Neural progenitor cell (in vitro differentiated cells): ENCODE results near the gene NXPE4. TPM values are rescaled to one million over a fixed set of nuclear protein-coding genes. Genes with fewer than 3 reads are reported as not detected.
"Not testable (repeated sequence)": the region's sequence is repeated elsewhere in the genome, so short reads cannot be mapped to it uniquely, and the experiment has no call there.

Experiments used
- DNase-seq: peaks from one replicate; pipeline ENCODE4 v3.0.0-alpha.2; 2016; ENCODE audit warnings: low spot score
- H2AFZ ChIP-seq: fragments of 200-600 bp; sonication (generic); replicated peaks from 2 replicates; pipeline ENCODE4 v1.6.1; 2016; ENCODE audit warnings: antibody characterized with exemption
- H3F3A ChIP-seq: fragments of 200-600 bp; sonication (generic); 2 replicates; pipeline ENCODE4 v1.6.1; 2016; ENCODE audit warnings: antibody characterized with exemption, low read depth
- H3K27ac ChIP-seq: fragments of 200-600 bp; sonication (generic); 2 replicates; pipeline ENCODE4 v1.5.1; 2016; ENCODE audit warnings: mild to moderate bottlenecking
- H3K27me3 ChIP-seq: fragments of 200-600 bp; sonication (generic); 2 replicates; pipeline ENCODE4 v1.6.1; 2016; ENCODE audit warnings: mild to moderate bottlenecking, moderate library complexity
- H3K36me3 ChIP-seq: fragments of 200-600 bp; sonication (generic); 2 replicates; pipeline ENCODE4 v1.5.1; 2016
- H3K4me1 ChIP-seq: fragments of 200-600 bp; sonication (generic); 2 replicates; pipeline ENCODE4 v1.6.1; 2016; ENCODE audit warnings: mixed run types
- H3K4me2 ChIP-seq: fragments of 200-600 bp; sonication (generic); 2 replicates; pipeline ENCODE4 v1.6.1; 2016
- H3K4me3 ChIP-seq: fragments of 200-600 bp; sonication (generic); 2 replicates; pipeline ENCODE4 v1.5.1; 2016
- H3K79me2 ChIP-seq: fragments of 200-600 bp; sonication (generic); 2 replicates; pipeline ENCODE4 v1.6.1; 2016; ENCODE audit warnings: low read depth
- H3K9ac ChIP-seq: fragments of 200-600 bp; sonication (generic); 2 replicates; pipeline ENCODE4 v1.6.1; 2016
- H3K9me3 ChIP-seq: fragments of 200-600 bp; sonication (generic); 2 replicates; pipeline ENCODE4 v1.5.1; 2016; ENCODE audit warnings: low read depth
- H4K20me1 ChIP-seq: fragments of 200-600 bp; sonication (generic); 2 replicates; pipeline ENCODE4 v1.6.1; 2016; ENCODE audit warnings: low read depth
- H3K27ac Mint-ChIP-seq: 3 replicates; pipeline ENCODE4 v1.8.0; 2021; ENCODE audit warnings: mixed read lengths
- H3K27me3 Mint-ChIP-seq: 2 replicates; pipeline ENCODE4 v1.8.0; 2022; ENCODE audit warnings: low read depth, mild to moderate bottlenecking, inconsistent platforms, moderate library complexity, mixed read lengths; ENCODE audit not compliant: insufficient read depth
- H3K36me3 Mint-ChIP-seq: 3 replicates; pipeline ENCODE4 v1.8.0; 2021; ENCODE audit warnings: mixed read lengths
- H3K4me1 Mint-ChIP-seq: 3 replicates; pipeline ENCODE4 v1.8.0; 2021; ENCODE audit warnings: mixed read lengths
- H3K4me3 Mint-ChIP-seq: 3 replicates; pipeline ENCODE4 v1.8.0; 2021; ENCODE audit warnings: mild to moderate bottlenecking, moderate library complexity, mixed read lengths
- H3K9me3 Mint-ChIP-seq: 3 replicates; pipeline ENCODE4 v1.8.0; 2020; ENCODE audit warnings: mixed read lengths
- CTCF ChIP-seq: fragments of 200-600 bp; sonication (generic); IDR thresholded peaks from 2 replicates; pipeline ENCODE4 v1.5.1; 2017; ENCODE audit warnings: antibody characterized with exemption, mild to moderate bottlenecking
- EZH2 ChIP-seq: fragments of 200-600 bp; sonication (generic); IDR thresholded peaks from 2 replicates; pipeline ENCODE4 v1.6.1; 2017; ENCODE audit warnings: antibody characterized with exemption, mild to moderate bottlenecking, moderate library complexity
- EZH2phosphoT487 ChIP-seq: fragments of 200-600 bp; sonication (generic); IDR thresholded peaks from 2 replicates; pipeline ENCODE4 v1.6.1; 2017; ENCODE audit warnings: antibody characterized with exemption
- total RNA-seq: library from RNA; depleted of rRNA; stranded (reverse); fragments of >200 nt; gene quantifications from 2 replicates; pipeline ENCODE4 v1.2.3, GENCODE V29; 2015; ENCODE audit warnings: low replicate concordance

NXPE4 gene
- total RNA-seq, 1 donor from 2014 or later = not detected

DNA sequence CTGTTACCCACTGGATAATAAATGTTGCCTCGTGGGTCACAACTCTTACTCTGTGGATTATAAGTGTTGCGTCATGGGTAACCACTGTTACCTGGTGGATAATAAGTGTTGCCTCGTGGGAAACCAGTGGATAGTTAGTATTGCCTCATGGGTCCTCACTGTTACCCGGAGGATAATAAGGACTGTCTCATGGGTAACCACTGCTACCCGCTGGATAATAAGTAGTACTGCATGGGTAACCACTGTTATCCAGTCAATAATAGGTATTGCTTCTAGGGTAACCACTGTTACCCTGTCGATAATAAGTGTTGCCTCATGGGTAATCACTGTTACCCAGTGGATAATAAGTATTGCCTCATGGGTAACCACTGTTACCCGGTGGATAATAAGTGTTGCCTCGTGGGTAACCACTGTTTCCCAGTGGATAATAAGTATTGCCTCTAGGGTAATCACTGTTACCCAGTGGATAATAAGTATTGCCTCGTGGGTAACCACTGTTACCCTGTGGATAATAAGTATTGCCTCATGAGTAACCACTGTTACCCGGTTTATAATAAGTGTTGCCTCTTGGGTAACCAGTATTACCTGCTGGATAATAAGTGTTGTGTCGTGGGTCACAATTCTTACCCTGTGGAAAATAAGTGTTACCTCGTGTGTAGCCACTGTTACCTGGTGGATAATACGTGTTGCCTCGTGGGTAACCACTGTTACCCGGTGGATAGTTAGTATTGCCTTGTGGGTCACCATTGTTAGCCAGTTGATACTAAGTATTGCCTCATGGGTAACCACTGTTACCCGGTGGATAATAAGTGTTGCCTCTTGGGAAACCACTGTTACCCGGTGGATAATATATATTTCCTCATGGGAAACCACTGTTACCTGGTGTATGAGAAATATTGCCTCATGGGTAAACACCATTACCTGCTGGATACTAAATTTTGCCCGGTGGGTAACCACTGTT, 15.7 kb upstream of the NXPE4 start:
- Mint-ChIP-seq H3K4me3 (no peak overlapping the region), H3K27ac (no peak overlapping the region)
- no peak for TF ChIP-seq EZH2phosphoT487
- no peak for TF ChIP-seq EZH2
- no peak for TF ChIP-seq CTCF

GRCh38 chr11:114610550-114610949, 15.0 kb upstream of the NXPE4 start:
- TF ChIP-seq CTCF (no peak), EZH2 (no peak)
- Mint-ChIP-seq H3K27ac (no peak overlapping the region), H3K36me3 (no peaks in the 10 kb centered on the region), H3K4me1 (no peaks in the 10 kb centered on the region), H3K4me3 (no peak overlapping the region), H3K27me3 (no peaks in the 10 kb centered on the region), H3K9me3 (peaks cover 22% of the 10 kb centered on the region)
- Histone ChIP-seq H3K4me2 (no peak overlapping the region), H3K79me2 (no peaks in the 10 kb centered on the region), H3K4me3 (no peak overlapping the region), H4K20me1 (no peaks in the 10 kb centered on the region), H3F3A (peaks cover 81% of the 10 kb centered on the region), H3K9me3 (peaks cover 6% of the 10 kb centered on the region), H3K36me3 (no peaks in the 10 kb centered on the region), H2AFZ (no peak overlapping the region), H3K9ac (no peak overlapping the region), H3K27ac (no peak overlapping the region), H3K4me1 (no peaks in the 10 kb centered on the region), H3K27me3 (no peaks in the 10 kb centered on the region)
- DNase-seq = no peak

More for the DNA sequence above, 15.7 kb upstream of the NXPE4 start:
- Mint-ChIP-seq H3K4me1 (no peaks in the 10 kb centered on the region), H3K9me3 (peaks cover 26% of the 10 kb centered on the region), H3K27me3 (no peaks in the 10 kb centered on the region), H3K36me3 (no peaks in the 10 kb centered on the region)
- Histone ChIP-seq H3K4me1 (no peaks in the 10 kb centered on the region), H3K36me3 (no peaks in the 10 kb centered on the region), H3F3A (peaks cover 88% of the 10 kb centered on the region), H3K27ac (no peak overlapping the region), H3K4me3 (no peak overlapping the region), H3K27me3 (no peaks in the 10 kb centered on the region), H2AFZ (no peak overlapping the region), H3K79me2 (no peaks in the 10 kb centered on the region), H3K9me3 (peaks cover 10% of the 10 kb centered on the region), H3K9ac (no peak overlapping the region), H3K4me2 (no peak overlapping the region), H4K20me1 (no peaks in the 10 kb centered on the region)
- no peak for DNase-seq

DNA sequence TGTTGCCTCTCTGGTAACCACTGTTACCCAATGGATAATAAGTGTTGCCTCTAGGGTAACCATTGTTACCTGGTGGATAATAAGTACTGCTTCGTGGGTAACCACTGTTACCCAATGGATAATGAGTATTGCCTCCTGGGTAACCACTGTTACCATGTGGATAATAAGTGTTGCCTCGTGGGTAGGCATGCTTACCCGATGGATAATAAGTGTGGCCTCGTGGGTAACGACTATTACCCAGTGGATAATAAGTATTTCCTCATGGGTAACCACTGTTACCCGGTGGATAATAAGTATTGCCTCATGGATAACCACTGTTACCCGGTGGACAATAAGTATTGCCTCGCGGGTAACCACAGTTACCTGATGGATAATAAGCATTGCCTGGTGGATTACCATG, 13.8 kb upstream of the NXPE4 start:
- Mint-ChIP-seq H3K4me3 (no peak overlapping the region), H3K4me1 (no peaks in the 10 kb centered on the region), H3K9me3 (peaks cover 25% of the 10 kb centered on the region), H3K36me3 (no peaks in the 10 kb centered on the region), H3K27ac (no peak overlapping the region), H3K27me3 (peaks cover 2% of the 10 kb centered on the region)
- H3K4me1 ChIP-seq = no peaks in the 10 kb centered on the region
- no peaks in the 10 kb centered on the region for H3K36me3 ChIP-seq
- H4K20me1 ChIP-seq = no peaks in the 10 kb centered on the region
- H3K9me3 ChIP-seq = peaks cover 4% of the 10 kb centered on the region
- TF ChIP-seq CTCF (no peak), EZH2phosphoT487 (no peak), EZH2 (no peak)
- H3K79me2 ChIP-seq = no peaks in the 10 kb centered on the region
- H3K4me2 ChIP-seq = no peak overlapping the region
- H3F3A ChIP-seq = peaks cover 78% of the 10 kb centered on the region
- no peaks in the 10 kb centered on the region for H3K27me3 ChIP-seq
- H3K27ac ChIP-seq = no peak overlapping the region
- H3K9ac ChIP-seq = no peak overlapping the region
- DNase-seq = no peak
- H3K4me3 ChIP-seq = no peak overlapping the region
- H2AFZ ChIP-seq = no peak overlapping the region

GRCh38 chr11:114608605-114609004, 13.0 kb upstream of the NXPE4 start:
- not testable (repeated sequence) for H3K4me3 ChIP-seq

More at GRCh38 chr11:114608605-114609004, 13.0 kb upstream of the NXPE4 start:
- not testable (repeated sequence) for DNase-seq, H3K4me3 Mint-ChIP-seq, H3K9me3 ChIP-seq, H3K36me3 Mint-ChIP-seq, H3K9ac ChIP-seq, H3K27ac ChIP-seq, H3K27ac Mint-ChIP-seq, H3K4me1 ChIP-seq, H2AFZ ChIP-seq, H3K27me3 Mint-ChIP-seq, H3K4me2 ChIP-seq, H4K20me1 ChIP-seq, H3K27me3 ChIP-seq, H3K36me3 ChIP-seq, H3K79me2 ChIP-seq, H3K4me1 Mint-ChIP-seq
- peaks cover 25% of the 10 kb centered on the region for H3K9me3 Mint-ChIP-seq
- peaks cover 78% of the 10 kb centered on the region for H3F3A ChIP-seq
